HG03354 (cell line): ENCODE data around the gene TMPRSS6.

Experiments used
- ATAC-seq: cut with Tn5 transposase; IDR thresholded peaks from one replicate; pipeline ENCODE4 v1.9.1; 2021; ENCODE audit warnings: mild to moderate bottlenecking; ENCODE audit not compliant: unreplicated experiment, poor library complexity, severe bottlenecking

The TMPRSS6 gene

DNA sequence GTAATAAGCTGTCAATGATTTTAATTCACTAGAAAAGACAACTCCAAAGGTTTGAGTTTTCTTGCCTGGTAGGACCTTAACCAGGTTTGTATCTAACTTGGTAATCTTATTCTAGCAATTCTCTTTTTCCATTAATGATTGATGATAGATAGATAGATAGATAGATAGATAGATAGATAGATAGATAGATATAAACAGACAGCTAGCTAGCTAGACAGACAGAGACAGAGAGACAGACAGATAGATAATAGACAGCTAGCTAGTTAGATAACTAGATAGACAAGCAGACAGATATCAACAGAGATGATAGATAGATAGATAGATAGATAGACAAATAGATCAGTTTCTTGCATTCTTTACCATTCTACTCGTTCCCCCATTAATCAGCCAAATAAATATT is 15.3 kb downstream of the TMPRSS6 start:
- ATAC-seq, result no peak

DNA sequence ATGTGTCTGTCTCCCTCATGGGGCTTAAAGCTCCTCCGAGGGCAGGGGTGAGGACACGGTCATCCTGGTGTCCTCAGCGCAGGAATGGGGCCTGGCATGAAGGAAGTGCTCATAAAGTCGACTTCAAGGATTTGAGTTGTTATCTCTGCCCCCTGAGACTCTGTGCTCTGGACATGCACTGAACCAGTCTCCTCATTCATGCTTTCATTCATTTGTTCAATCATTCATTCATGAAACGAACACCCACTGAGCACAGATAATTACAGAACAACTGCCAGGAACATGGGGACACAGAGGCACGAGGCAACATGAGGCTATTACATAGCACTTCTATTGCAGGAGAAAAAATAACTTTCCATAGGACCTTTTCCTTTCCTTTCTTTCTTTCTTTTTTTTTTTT is 16.5 kb downstream of the TMPRSS6 start:
- ATAC-seq, result no peak

DNA sequence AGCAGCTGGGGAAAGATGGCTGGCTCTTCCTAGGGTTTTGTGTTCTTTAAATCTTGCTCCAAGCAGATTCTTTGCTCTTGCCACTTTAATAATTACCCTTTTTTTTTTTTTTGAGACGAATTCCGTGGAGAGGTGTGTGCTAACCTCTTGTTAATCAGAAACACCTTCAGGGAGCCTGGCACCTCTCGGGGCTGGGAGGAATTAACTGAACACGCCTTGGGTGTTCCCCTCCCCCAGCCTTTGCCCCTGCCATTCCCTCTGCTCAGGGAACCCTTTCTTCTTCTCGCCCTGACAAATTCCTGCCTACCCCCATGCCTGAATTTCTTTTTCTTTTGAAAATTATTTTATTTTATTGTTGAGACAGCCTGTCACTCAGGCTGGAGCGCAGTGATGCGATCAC is 17.5 kb downstream of the TMPRSS6 start:
- ATAC-seq, result no peak

DNA sequence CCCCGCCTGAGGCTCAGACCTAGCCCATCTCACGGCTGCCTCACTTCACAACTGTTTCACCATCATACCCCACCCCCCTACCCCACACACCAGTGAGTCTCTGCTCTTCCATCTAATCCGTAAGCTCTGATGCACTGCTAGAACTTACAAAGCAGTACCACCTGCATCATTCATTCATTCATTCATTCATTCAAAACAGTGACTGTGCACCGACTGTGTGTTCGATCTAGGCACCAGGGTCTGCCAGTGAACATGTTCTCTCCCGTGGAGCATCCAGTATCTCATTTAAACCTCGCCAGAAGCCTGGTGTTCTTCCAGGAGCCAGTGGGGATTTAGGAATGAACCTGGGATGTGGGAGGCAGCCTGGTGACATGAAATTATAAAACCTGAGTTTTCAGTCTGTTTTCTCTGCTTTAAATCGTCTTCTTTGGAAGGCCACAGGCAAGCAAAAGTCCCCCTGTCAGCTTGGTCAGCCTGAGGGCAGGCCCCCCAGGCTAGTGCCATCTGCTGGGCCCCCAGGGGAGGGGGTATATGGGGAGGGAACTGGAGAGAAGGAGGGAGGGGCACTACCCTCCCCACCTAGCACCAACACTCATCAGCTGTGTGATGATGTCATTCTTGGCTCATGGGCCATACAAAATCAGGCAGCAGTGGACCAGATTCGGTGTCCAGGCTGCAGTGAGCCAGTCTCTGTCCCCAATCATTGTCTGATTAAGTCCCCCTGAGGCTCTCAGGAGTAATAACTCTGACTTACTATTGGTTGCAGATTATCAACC is 18.4 kb downstream of the TMPRSS6 start:
- ATAC-seq, result no peak

DNA sequence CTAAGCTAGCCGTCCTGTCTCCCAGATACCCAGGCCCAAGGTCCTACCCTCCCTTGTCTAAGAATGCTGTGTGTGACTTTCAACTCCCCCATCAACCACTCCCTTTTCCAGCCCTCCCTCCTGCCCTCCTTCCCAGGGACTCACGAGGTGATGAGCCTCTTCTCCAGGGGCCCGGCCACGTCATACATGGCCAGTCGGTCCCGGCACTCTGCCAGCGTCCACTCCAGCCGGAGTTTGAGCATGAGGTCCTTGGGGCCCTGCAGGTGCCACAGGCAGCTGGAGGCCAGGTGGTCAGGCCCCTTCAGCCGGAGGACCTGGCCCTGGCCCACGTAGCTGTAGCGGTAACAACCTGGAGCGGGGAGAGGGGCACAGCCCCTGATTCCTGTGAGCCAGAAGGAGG is 20.1 kb downstream of the TMPRSS6 start:
- ATAC-seq, result no peak

DNA sequence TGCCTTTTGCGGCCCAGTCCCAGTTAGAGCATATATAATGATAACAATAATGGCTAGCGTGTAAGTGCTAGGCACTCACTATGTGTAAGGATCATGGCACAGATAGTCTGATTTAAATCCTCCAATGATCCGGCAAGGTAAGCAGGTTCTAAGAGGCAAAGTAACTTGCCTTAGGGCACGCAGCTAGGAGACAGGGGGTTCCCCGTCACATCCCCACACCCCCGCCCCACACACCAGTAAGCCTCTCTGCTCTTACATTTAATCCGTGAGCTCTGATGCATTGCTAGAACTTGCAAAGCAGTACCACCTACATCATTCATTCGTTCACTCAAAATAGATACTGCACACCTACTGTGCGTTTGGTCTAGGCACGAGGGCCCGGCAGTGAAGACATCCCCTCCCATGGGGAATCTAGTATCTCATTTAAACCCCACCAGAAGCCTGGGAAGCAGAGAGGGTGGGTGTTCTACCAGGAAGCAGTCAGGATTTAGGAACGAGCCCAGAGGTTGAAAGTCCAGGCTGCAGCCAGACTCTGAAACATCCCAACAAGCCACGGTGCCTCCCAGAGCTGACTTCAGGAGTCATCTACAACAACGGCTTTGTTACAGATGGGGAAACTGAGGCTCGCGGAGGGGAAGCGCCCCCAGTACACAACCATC is 20.6 kb downstream of the TMPRSS6 start:
- no peak for ATAC-seq

DNA sequence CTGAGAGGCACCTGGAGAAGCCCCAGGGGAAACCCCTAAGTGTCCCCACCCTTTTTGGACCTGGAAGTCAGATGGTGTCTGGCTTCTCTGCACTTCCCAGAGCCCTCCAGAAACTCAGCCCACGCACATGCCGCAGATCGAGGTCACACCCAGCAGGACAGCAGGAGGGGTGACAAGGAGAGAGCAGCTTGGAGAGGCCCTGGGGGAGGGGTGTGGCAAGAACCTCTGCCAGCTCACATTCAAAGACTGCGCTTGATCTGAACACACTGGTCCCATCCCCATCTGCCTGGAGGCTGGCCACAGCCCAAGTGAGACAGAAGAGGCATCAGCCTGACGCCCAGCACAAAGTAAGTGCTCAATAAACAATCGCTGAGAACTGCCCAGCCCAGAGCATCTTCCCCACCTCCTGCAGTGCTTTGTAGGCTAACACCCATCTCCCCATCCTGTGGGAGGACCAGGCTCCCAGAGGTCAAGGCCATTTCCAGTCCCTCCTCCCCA is 21.4 kb downstream of the TMPRSS6 start:
- no peak for ATAC-seq

DNA sequence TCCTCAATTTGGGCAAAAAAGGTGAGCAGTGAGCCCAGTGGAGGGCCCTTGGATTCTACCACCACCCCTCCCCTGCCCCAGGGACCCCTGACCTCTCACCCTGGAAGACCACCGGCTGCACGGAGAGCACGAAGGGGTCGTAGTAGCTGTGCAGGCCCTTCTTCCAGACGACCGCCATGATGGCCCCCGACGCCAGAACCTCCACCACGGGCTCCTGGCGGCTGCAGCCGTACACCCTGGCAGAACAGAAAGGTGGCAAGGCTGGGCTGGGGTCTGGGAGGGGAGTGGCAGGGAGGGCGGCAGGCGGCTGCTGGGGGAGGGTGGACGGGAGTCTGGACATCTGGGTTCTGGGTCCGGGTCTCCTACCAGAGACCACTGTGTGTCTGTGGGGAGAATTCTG is 23.3 kb downstream of the TMPRSS6 start:
- ATAC-seq, result no peak

DNA sequence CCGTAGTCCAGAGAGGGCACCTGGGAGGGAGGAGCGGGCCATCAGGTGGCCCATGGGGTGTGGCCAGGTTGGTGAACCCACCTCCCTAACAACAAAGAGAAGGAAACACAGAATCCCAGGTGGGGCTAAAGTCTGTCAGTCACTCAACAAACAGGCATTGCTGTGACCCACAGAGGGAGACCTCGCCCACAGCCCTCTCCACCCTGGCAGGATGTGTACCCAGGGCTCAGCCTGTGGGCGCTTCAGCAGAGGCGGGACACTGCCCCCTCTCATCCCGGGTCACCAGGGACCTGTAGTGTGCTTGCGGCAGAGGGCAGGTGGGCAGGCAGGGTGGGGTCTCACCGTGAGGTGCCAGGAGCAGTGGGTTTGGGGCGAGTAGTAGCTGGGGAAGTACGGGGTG is 25.1 kb downstream of the TMPRSS6 start:
- ATAC-seq, result no peak

DNA sequence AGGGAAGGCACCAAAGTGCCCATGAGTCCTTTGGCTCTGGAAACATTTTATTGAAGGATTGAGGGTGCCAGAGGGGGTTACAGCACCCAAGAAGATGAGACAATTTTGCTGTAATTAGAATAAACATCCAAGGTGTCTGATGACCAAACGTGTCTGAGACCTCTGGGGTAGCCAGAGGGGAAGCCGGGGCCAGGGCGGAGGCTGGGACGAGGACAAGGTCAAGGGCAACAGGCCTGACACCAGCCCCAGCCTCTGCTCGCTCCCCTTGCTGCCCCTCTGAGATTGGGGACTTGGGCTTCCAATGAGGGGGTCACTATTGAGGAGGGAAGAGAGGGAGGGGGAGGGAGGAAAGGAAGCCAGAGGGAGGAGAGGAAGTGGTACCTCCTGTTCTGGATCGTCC is 25.6 kb downstream of the TMPRSS6 start:
- no peak for ATAC-seq

DNA sequence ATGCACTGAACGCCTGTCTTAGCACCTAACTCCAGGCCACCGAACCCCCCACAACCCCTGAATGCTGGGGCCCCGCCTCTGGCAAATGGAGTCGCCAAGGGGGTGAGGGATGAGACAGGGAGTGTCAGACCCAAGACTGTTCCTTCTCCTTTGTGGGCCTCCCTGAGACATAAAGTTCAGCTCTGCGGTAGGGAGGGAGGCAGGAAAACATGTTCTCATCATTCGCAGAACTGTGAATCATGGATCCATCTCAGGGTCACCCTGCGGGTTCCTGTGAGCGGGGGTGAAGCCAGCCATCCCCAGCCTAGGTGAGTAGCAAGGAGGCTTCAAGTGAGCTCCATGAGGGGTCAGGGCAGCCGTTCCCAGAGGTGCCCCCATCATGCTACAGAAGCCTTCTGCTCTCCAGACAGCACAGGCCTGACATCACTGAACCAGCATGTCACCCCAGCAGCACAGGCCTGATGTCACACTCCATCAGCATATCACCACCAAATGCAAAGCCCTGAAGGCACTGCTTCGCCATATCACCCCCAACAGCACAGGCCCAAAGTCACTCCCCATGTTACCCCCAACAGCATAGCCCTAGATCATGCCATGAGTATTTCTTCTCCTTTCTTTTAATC is 27.2 kb downstream of the TMPRSS6 start:
- ATAC-seq, result no peak

DNA sequence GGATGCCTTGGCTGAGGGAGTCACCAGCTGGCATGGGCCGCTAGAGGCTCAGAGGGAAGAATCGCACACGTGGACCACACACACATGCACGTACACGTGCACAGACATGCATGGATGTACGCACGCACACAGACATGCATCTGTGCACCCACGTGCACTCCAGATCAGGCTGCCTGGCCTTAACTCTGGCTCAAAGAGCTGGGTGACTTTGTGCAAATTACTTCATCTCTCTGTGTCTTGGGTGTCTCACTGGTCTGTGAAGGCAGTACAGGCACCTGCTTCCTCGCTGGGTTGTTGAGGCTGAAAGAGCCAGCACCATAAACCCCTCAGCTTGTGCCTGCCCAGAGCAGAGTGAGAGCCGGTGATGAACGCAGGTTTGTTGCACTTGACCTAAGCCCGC is 28.7 kb downstream of the TMPRSS6 start:
- ATAC-seq, result no peak

DNA sequence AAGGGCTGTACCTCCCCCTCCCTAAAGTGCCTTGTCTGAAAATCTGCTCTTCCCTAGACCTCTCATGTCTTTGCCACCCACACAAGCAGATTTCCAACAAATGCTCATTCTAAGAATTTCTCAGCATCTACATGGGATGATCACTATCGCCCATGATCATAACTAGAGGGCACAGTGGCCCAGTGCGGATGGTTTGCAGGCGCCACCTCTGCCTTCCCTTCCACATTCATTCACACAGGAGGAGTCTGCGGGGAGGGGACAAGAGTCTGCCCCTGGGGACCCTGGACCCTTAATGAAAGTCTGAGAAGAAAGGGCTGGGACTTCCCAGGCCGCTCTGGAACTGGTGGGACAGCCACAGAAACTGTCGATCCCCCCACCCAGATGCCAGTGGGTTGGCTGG is 29.1 kb downstream of the TMPRSS6 start:
- ATAC-seq, result no peak

DNA sequence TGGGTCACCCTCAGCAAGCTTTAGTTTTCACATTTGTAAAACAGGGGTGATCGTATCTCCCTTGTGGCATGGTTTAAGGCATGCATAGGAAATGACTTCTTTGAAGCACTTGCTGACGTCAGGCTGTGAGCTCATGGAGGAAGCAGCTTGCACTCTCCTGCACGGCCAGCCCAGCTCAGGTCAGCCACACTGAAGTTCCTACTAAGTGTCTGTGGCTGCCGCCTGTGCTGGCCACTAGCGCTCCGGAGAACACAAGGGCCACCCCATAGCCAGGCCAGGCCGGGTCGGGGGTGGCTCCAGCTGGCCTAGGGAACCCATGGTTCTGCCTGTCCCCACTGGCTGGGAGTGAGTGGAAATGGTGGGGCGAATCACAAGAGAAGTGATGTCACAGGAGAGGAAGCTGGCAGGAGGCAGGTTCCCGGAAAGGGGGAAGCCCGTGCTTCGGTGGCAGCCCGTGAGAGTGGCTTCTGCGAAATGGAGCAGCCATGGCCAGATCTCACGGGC is 29.8 kb downstream of the TMPRSS6 start:
- ATAC-seq, result no peak

DNA sequence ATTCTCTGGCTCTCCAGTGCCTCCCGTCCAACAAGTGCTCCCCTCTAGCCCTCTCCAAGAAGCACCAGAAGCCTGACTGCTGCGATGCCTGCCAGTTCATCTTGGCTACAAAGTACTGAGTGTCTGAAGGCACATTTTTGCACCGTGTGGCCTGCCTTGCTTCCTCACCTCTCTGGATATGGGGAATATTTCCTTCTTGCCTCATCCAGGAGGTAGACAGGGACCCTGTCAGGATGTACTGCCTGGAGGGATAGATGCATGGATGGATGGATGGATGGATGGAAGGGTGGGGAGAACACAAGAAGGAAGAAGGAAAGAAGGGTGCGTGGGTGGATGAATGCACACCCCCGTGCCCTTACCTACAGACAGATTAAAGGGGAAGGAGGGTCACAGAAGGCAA is 30.4 kb downstream of the TMPRSS6 start:
- no peak for ATAC-seq

DNA sequence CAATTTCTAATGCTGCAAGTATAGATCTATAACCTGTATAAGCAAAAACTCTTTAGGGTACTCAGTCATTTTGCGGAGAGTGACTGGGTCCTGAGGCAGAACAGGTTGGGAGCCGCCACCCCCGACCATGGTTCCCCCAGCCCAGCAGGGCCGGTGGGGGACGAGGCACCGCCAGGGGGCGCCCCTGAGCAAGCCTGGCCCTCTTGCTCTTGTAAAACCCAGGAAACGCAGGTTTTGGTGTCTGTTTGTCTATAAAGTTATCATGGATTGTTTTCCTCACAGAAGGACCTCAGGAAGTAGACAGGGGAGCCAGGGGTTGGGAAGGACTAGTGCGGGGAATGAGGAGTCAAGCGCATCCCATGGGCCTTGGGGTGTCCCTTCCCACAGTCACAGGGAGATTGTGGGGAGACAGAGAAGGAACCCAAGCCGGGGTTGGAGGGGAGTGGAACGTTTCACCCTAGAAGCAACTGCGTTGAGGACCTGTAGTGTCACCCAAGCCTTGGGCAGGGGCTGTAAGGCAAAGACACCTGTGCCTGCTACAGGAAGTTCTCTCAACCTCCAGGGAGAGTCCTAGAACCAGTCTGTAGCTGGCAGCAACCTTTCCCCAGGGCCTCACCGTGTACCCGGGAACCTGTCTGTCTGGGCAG is 31.6 kb downstream of the TMPRSS6 start:
- no peak for ATAC-seq

DNA sequence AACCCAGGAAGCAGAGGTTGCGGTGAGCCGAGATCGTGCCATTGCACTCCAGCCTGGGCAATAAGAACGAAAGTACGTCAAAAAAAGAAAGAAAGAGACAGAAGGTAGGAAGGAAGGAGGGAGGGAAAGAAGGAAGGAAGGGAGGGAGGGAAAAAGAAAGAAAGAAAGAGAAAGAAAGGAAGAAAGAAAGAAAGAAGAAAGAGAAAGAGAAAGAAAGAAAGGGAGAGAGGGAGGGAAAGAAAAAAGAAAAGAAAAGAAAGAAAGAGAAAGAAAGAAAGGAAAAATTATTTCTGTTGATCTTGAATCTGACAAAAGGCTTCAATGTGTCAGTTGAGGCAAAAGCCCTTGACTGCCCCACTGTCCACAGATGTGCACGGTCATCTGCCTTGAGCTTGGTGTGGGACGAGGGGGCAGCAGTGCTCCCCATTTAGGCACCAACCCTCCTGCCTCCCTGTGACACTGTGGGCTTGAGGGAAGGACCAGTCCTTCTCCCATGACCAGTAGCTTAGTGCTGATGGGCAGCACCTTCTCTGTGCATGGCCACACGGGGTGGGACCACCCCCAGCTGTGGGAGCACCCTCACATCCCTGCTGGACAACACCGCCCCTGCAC is 33.6 kb downstream of the TMPRSS6 start:
- ATAC-seq, result no peak

DNA sequence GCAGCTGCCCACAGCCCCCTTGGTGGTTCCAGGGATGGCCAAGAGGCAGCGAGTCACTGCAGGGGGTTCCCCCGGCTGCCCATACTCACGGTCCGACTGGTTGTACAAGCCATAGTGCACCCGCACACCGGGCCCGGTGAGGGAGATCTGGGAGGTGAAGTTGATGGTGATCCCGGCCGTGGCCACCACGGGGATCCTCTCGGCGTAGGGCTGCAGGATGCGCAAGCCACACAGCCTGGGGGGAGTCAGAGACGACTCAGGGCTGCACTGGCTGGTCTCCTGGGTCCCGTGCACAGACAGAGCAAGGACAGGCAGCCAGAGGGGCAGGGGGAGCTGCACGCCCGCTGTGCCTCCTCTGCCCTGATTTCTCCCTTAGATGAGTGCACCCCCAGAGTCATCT is 34.5 kb downstream of the TMPRSS6 start:
- ATAC-seq, result no peak

DNA sequence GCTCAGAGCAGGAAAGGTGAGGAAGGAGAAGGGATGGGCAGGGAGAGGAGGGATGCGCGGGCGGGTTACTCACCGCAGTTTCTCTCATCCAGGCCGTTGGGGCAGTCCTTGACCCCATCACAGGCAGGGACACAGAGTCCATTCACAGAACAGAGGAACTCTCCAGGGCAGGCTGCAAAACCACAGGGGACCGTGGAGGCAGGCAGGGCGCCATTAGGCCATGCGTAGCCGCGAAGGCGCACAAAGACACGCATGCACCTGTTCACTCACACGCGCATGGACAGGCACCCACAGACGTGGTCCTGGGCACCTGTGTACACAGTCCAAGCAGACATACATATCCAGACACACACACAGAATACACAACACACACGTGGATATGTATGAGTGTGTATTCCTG is 35.0 kb downstream of the TMPRSS6 start:
- ATAC-seq, result no peak

DNA sequence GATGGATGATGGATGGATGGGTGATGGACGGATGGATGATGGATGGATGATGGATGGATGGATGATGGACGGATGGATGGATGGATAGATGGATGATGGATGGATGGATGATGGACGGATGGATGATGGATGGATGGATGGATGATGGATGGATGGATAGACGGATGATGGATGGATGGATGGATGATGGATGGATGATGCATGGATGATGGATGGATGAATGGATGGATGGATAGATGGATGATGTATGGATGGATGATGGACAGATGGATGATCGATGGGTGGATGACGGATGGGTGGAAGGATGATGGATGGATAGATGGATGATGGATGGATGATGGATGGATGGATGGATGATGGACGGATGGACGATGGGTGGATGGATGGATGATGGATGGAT is 36.8 kb downstream of the TMPRSS6 start:
- no peak for ATAC-seq
